ENCODE results near the gene EML4. TPM values are rescaled to one million over a fixed set of nuclear protein-coding genes. Genes with fewer than 3 reads are reported as not detected.

EML4 gene
- total and polyA plus RNA-seq, 2 of the 13 experiments (the other 11 are each of a cell fraction or from before 2014, with no cell fraction given): 243 to 476 TPM

GRCh38 chr2:42361728-42362283, 192.7 kb downstream of the EML4 start (continued):
- peak; percentile 37; the same call in 1 of the 2 replicates for TF ChIP-seq AHDC1 (CRISPR knock-in tag; IDR thresholded peaks at IDR 0.05; ENCODE audit: borderline replicate concordance)
- no peak for TF ChIP-seq ZNF512 (CRISPR knock-in tag; IDR thresholded peaks at IDR 0.05)
- TF ChIP-seq, protein P1, sequence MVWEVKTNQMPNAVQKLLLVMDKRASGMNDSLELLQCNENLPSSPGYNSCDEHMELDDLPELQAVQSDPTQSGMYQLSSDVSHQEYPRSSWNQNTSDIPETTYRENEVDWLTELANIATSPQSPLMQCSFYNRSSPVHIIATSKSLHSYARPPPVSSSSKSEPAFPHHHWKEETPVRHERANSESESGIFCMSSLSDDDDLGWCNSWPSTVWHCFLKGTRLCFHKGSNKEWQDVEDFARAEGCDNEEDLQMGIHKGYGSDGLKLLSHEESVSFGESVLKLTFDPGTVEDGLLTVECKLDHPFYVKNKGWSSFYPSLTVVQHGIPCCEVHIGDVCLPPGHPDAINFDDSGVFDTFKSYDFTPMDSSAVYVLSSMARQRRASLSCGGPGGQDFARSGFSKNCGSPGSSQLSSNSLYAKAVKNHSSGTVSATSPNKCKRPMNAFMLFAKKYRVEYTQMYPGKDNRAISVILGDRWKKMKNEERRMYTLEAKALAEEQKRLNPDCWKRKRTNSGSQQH (CRISPR knock-in tag; IDR thresholded peaks at IDR 0.05; ENCODE audit: low read depth): no peak
- 0 out of 2 replicates have a peak, but pooled peaks have one; percentile 5 for TF ChIP-seq ZNF264 (CRISPR knock-in tag; IDR thresholded peaks at IDR 0.05)
- TF ChIP-seq USF2 (IDR thresholded peaks at IDR 0.05; ENCODE audit: low read depth, low read length): no peak
- TF ChIP-seq USF2 (CRISPR knock-in tag; IDR thresholded peaks at IDR 0.05; ENCODE audit: borderline replicate concordance): no peak
- TF ChIP-seq RARG (CRISPR knock-in tag; IDR thresholded peaks at IDR 0.05; ENCODE audit: low read depth): no peak
- TF ChIP-seq, protein P2, sequence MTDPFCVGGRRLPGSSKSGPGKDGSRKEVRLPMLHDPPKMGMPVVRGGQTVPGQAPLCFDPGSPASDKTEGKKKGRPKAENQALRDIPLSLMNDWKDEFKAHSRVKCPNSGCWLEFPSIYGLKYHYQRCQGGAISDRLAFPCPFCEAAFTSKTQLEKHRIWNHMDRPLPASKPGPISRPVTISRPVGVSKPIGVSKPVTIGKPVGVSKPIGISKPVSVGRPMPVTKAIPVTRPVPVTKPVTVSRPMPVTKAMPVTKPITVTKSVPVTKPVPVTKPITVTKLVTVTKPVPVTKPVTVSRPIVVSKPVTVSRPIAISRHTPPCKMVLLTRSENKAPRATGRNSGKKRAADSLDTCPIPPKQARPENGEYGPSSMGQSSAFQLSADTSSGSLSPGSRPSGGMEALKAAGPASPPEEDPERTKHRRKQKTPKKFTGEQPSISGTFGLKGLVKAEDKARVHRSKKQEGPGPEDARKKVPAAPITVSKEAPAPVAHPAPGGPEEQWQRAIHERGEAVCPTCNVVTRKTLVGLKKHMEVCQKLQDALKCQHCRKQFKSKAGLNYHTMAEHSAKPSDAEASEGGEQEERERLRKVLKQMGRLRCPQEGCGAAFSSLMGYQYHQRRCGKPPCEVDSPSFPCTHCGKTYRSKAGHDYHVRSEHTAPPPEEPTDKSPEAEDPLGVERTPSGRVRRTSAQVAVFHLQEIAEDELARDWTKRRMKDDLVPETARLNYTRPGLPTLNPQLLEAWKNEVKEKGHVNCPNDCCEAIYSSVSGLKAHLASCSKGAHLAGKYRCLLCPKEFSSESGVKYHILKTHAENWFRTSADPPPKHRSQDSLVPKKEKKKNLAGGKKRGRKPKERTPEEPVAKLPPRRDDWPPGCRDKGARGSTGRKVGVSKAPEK (CRISPR knock-in tag; IDR thresholded peaks at IDR 0.05; ENCODE audit: borderline replicate concordance): no peak
- no peak for TF ChIP-seq XRCC5 (optimal IDR thresholded peaks at IDR 0.05; ENCODE audit: low read length)
- no peak for TF ChIP-seq TBL1XR1 (IDR thresholded peaks at IDR 0.05; ENCODE audit: borderline replicate concordance, low read length, partially characterized antibody)
- TF ChIP-seq MXD4 (CRISPR knock-in tag; IDR thresholded peaks at IDR 0.05): no peak; the same call in 1 of the 2 replicates

Measured in HepG2 (cell line).